KBM-7 (cell line): ENCODE data around the gene HIP1.
"Not testable (repeated sequence)": the region's sequence is repeated elsewhere in the genome, so short reads cannot be mapped to it uniquely, and the experiment has no call there.

ENCODE experiments used
- DNase-seq: peaks from one replicate; pipeline ENCODE4 v3.0.0-alpha.2; 2015
- in situ Hi-C: fragments of 300-500 bp; cut with MboI; formaldehyde crosslinking; loops from 2 replicates; pipeline ENCODE4 v1.14.3; 2020; ENCODE audit warnings: low sequenced_read_pairs, low pct_unique_long_range_greater_than_20kb, mixed read lengths

HIP1 gene

GRCh38 chr7:75689246-75690099 lies 49.3 kb downstream of the HIP1 start:
- in situ Hi-C loops: no loop called here
- DNase-seq: no peak

- no peak for DNase-seq
- in situ Hi-C loops: no loop called here
Observed at GRCh38 chr7:75688200-75689136, 50.3 kb downstream of the HIP1 start.

GRCh38 chr7:75687246-75688088 lies 51.3 kb downstream of the HIP1 start:
- in situ Hi-C loops: no loop called here
- DNase-seq: no peak

- in situ Hi-C loops: no loop called here
- no peak for DNase-seq
Observed at GRCh38 chr7:75686551-75686950, 52.2 kb downstream of the HIP1 start.

GRCh38 chr7:75682052-75682451 lies 56.7 kb downstream of the HIP1 start:
- DNase-seq, in situ Hi-C loops: not testable (repeated sequence)

GRCh38 chr7:75679060-75679459 lies 59.7 kb downstream of the HIP1 start:
- in situ Hi-C loops: no loop called here
- DNase-seq: no peak

GRCh38 chr7:75669579-75669978 lies 69.2 kb downstream of the HIP1 start:
- in situ Hi-C loops: no loop called here
- DNase-seq: no peak

- in situ Hi-C loops: no loop called here
- DNase-seq: no peak
Observed at GRCh38 chr7:75667938-75668337, 70.8 kb downstream of the HIP1 start.

- DNase-seq: no peak
- in situ Hi-C loops: no loop called here
Observed at GRCh38 chr7:75663302-75663907, 75.3 kb downstream of the HIP1 start.

- in situ Hi-C loops: no loop called here
- no peak for DNase-seq
Observed at GRCh38 chr7:75662579-75663301, 76.0 kb downstream of the HIP1 start.

- in situ Hi-C loops: no loop called here
- no peak for DNase-seq
Observed at GRCh38 chr7:75660566-75661215, 78.0 kb downstream of the HIP1 start.

GRCh38 chr7:75658802-75659201 lies 79.9 kb downstream of the HIP1 start:
- no peak for DNase-seq
- in situ Hi-C loops: no loop called here

GRCh38 chr7:75658369-75658768 lies 80.4 kb downstream of the HIP1 start:
- in situ Hi-C loops: no loop called here
- DNase-seq: no peak

- in situ Hi-C loops: no loop called here
Observed at GRCh38 chr7:75657866-75658265, 80.9 kb downstream of the HIP1 start.

GRCh38 chr7:75656740-75657139 lies 82.0 kb downstream of the HIP1 start:
- DNase-seq: no peak
- in situ Hi-C loops: no loop called here

More at GRCh38 chr7:75657866-75658265, 80.9 kb downstream of the HIP1 start:
- no peak for DNase-seq

- in situ Hi-C loops: no loop called here
- no peak for DNase-seq
Observed at GRCh38 chr7:75655536-75655935, 83.2 kb downstream of the HIP1 start.

- no peak for DNase-seq
- in situ Hi-C loops: no loop called here
Observed at GRCh38 chr7:75654855-75655254, 83.9 kb downstream of the HIP1 start.

GRCh38 chr7:75653651-75654050 lies 85.1 kb downstream of the HIP1 start:
- in situ Hi-C loops: no loop called here
- DNase-seq: no peak
